ENCODE data around the gene BRD3OS.

BRD3OS gene

DNA sequence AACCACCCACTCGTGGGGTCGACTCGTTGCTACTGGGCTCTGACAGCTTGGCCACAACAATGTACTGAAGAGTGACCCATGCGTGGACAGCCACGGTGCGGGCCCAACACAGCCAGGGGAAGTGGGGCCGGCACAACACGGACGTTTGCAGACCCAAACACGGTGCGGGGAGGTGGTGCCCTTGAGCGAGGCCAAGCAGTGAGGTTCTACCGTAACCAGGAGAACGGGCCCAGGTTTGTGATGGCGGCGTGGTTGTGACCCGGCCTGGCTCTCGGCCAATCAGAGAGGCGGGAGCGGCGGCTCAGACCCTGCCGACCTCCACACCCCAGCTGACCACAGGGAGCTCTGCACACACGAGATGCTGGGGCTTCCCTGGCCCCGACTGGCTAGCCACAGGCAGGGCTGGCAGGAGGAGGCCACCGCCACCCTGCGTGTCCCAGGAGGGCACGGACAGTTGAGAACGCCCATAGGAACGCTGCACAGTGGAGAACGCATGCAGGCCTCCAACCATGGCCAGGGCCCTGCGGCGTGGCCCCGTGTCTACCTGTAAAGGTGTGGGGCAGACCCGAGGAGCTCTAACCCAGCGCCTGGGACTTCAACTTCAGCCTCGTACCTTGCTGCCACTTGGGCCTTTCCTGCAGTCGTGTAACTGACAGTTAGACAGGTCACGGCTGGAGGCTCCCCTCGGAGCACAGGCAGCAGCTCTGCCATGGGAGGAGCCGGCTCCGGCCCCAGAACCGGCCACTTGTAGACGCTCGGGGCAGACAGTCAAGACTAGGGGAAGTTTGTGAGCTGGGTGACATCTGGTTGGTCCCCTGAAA is 28.9 kb downstream of the BRD3OS start:
- DNase-seq: no peak

- no peak for DNase-seq
Observed at GRCh38 chr9:134054891-134055811, 29.9 kb downstream of the BRD3OS start.

GRCh38 chr9:134055981-134056461 is 30.7 kb downstream of the BRD3OS start:
- no peak for DNase-seq

DNA sequence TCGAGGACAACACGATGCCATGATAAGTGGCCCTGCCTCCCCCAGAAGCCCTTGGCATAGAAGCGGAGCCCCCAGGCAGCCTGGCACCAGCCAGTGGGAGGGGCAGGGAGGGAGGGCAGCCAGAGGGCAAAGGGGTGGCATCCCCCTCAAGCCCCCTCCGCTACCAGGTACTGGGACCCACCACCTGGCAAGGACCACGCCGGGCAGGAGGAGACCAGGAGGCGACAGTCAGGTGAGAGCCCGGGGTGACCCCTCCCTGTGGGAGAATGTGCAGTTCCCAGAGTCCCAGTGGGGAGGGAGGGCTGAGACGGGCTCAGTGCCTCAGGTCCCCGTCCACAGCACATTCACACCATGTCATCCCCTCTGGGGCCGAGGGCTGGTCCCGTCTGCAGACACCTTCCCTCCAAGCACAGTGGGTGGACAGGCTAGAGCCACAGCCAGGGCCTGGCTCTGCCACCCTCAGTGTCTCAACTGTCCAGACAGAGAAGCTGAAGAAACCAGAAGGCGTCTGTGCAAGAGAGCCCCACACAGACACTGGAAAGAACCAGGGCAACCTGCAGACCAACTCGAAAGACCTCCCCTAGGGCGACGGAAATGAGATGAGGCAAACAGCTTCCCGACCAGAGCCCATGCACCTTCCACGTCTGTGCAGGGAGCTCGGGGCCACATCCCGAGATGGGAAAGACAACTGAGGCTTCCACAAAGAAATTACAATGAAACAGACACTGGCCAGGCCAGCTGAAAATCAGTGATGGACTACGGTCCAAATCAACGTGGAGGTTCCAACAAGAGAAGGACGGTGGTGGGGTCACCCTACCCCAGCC is 31.4 kb downstream of the BRD3OS start:
- no peak for DNase-seq

GRCh38 chr9:134057307-134057657 is 32.0 kb downstream of the BRD3OS start:
- DNase-seq: no peak

DNA sequence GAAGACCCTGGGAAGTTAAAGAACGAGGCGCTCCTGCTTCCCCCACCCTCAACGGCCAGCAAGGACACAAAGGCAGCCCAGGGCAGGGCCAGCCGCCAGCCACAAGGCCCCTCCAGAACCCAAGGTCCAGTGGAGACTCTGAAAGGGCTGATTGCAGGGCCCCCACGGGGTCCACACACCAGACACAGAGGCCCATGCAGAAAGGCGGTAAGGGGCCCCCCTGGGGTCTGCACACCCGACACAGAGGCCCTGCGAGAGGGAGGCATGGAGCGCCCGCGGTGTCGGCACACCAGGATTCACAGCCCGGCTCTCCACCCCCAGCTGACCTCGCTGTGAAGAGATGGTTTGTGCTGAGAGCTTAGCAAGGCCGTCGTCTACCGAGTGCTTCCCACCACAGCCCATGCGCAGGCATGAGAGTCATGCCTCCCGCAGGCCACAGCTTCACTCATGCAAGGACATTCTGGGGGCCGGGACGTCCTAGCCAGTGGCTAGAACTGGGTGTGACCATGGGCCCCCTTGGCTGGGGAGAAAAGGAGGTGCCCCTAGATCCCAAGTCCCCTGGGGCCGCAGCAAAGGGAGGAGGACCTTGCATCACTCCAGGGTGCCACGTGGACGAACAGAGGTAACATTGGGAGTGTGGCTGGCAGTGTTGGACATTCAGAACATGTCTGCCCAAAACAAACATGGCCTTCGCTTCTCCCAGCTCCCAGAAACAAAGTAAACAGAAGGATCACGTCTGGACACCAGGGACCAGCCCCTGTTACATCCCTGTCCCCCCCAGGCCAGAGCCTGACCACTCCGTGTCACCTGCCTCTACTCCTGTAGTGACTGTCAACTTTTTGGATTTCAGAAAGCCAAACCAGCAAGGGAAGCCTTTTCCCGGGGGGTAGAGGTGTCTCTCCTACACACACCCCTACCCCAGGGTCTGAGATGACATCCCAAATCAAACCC is 32.7 kb downstream of the BRD3OS start:
- DNase-seq: no peak

GRCh38 chr9:134058716-134059115 is 33.4 kb downstream of the BRD3OS start:
- DNase-seq: no peak

DNA sequence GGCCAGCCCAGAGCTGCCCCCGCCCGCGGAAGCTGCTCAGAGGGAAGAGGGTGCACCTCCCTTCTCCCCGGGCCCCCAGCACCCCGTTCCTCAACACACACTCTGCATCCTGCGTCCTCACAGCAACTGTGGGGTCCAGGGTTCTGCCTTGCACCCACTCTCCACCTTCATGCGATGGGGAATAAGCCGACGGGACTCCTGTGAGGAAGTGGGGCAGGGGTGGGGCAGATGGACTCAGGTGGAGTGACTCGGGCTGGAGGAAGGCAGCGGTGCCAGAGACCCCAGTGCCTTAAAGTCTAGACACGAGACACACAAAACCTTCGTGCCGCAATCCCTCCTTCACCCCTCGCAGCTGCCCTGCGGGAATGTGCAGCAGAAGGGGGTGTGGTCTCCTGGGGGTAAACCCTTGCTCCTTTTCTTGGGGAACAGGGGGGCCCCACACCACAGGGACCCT is 33.9 kb downstream of the BRD3OS start:
- no peak for DNase-seq

GRCh38 chr9:134059661-134060395 is 34.5 kb downstream of the BRD3OS start:
- DNase-seq: no peak

- no peak for DNase-seq
Observed at GRCh38 chr9:134060546-134060945, 35.3 kb downstream of the BRD3OS start.

GRCh38 chr9:134061019-134061687 is 35.9 kb downstream of the BRD3OS start:
- no peak for DNase-seq

DNA sequence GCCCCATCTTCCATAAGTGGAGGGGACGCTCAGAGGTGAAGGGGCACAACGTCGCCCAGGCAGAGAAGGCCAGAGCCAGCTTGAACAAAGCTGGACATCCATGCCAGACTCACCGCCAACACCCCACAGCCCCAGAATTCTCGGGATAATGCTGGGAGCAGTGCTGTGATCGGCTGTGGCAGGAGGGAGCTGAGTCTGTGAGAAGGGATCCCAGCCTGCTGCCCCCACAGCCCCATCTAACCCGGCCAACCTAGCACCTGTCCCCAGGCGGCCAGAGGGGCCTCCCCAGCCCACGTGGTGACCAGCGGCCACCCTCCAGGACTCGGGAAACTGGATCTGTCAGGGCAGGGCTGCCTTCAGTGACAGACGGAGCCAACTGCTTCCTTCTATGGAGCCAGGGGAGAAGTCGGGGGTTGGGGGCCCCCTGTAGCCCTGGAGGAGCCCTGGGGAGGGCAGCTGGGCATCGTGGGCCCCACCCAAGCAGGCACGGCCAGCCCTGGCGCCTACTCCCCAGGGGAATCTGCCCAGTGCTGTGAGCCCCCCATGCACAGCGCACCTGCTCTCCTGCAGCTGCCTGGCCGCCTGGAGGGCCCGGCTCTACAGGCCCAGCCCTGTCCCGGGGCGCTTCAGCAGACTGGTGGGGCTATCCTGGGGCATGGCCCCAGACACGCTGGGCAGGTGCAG is 36.5 kb downstream of the BRD3OS start:
- no peak for DNase-seq

DNA sequence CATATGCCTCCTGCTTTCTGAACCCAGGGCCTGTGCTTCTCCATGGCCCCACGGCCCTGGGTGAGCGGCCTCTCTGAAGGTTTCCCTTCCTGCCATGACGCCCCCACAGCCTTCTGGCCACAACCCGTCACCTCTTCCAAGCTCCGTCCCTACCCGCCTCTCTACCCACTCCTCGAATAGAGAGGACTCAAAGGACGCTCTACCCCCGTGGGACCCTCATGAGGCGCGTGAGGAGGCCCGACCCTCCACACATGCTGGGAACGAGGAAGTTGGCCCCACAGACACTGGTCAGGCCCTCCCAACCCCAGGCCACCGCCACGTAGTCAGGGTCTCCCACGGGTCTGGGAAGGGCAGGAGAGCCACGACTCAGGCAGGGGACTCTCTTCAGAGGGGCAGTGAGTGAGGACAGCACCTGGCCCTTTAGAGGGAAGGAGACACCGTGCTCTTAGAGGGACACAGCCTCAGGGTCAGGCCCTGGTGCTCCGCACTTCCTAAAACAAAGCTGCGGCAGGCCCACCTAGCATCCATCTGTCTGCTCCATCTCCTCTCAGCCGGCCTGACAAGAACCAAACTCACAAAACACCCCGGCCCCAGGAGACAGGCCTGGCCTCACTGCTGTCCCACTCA is 37.3 kb downstream of the BRD3OS start:
- DNase-seq: no peak

DNA sequence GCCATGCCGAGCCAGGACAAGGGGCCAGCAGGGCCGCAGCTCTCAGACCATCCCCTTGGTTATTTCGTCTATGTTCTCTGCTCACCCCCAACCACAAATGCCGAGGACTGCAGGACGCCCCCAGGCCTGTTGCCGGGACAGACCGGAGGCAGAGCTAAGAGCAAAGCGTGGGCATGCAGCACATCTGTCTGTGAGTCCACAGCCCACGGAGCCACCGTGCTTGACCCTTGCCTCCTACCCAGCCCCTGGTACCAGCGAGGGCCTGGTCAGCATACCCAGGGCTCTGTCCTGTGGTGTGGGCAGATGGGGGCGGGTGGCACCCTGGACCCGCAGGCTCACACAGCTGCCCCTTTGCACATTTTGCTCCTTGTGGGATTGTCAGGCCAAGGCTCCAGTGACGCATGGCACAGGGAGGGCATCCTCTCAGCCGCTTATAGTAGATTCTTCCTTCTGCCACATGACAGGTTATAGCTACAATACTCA is 37.8 kb downstream of the BRD3OS start:
- DNase-seq: no peak

DNA sequence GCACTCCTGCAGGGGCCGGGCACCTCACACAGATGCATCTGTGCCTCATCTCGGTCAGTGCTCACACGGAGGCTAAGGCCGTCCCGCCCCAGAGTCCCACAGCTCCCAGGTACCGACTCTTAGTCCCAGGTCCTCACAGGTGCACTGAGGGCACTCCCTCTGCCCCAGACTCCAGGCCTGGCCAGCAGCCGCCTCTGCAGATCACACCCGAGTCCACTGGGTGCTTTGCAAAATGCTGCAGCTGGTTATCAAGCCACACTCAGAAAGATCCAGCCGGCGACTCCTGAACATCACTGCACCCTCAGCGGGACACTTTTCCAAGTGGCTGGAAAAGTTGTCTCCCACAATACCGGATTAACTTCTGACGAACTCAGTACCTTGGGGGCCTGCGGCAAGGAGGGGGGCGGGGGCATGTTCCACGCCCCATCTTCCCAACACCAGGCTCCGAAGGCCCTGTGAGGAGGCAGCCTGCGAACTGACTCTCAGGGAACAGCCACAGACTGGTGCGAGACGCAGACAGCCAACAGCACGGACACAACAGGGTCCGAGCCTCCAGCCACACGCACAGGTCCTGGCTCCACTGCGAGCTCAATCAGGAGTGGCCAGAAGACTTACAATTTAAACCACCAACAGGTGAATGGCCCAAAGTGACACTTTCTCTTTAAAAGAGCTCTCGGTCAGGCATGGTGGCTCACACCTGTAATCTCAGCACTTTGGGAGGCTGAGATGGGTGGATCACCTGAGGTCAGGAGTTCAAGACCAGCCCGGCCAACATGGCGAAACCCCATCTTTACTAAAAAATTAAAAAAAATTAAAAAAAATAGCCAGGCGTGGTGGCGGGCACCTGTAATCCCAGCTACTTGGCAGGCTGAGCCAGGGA is 38.5 kb downstream of the BRD3OS start:
- no peak for DNase-seq

- no peak for DNase-seq
Observed at GRCh38 chr9:134064711-134065110, 39.4 kb downstream of the BRD3OS start.

DNA sequence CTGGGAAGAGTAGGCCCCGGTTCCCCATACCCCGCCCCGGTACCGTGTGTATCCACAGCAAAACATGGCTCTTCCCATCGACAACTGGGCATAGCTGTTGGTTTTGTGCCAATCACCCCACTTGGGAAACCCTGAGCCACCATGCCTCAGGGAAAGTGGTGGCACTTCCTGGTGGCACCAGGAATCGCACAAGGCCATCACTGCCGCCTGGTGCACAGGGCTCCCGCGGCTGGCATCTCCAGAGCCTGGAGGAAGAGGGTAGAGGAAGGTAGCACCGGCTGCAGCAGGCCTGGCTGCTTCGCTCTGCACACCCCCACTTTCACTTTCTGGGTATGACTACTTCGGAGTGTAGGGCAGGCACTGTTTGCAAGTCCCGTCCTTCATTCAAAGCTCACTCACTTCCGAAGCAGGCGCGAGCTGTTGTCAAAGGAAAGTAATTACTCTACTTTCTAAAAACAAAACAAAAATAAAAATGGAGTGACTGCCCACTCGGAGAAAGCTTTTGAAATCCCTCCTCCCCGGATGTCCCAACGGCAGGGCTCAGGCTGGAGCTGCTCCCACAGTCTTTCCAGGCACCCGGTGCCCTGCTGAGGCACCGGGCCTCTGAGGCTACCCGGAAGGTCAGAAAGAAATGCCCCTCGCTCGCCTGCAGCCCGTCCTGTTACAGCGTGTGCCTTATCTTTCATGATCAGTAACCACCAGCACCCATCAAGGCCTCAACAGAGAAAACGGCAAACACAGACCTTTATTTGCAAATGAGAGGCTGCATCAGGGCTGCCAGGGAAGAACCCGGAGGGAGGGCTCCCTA is 40.5 kb downstream of the BRD3OS start:
- peak in 4 of 6 experiments; percentile 18 to 46 (median 28) for DNase-seq

All from stimulated activated naive CD4-positive, alpha-beta T cell (primary cell).